ENCODE data around the gene NOG.

Gene NOG

DNA sequence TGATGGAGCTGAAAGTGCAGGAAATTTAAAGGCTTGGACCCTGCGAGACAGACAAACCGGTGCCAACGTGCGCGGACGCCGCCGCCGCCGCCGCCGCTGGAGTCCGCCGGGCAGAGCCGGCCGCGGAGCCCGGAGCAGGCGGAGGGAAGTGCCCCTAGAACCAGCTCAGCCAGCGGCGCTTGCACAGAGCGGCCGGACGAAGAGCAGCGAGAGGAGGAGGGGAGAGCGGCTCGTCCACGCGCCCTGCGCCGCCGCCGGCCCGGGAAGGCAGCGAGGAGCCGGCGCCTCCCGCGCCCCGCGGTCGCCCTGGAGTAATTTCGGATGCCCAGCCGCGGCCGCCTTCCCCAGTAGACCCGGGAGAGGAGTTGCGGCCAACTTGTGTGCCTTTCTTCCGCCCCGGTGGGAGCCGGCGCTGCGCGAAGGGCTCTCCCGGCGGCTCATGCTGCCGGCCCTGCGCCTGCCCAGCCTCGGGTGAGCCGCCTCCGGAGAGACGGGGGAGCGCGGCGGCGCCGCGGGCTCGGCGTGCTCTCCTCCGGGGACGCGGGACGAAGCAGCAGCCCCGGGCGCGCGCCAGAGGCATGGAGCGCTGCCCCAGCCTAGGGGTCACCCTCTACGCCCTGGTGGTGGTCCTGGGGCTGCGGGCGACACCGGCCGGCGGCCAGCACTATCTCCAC is at the start of gene NOG:
NOG (plus strand) TSS at position 54 of the 674 bp plus-strand sequence; CDS start at position 579, 525 bp downstream.
- H3K27me3 ChIP-seq, result peaks cover 0 to 39% (median 0%) of the 10 kb centered on the region in 11 experiments; a peak in 7 of 22 replicates

GRCh38 chr17:56545106-56545505 is 48.4 kb upstream of the NOG start:
- H3K27ac ChIP-seq, result no peak overlapping the region
- no peaks in the 10 kb centered on the region for H3K4me1 ChIP-seq
- no peaks in the 10 kb centered on the region for H3K27me3 ChIP-seq
- no peak overlapping the region for H3K4me3 ChIP-seq
- H3K9ac ChIP-seq, result no peak overlapping the region
- peaks cover 0 to 23% (median 8%) of the 10 kb centered on the region in 11 experiments; a peak in 8 of 22 replicates for H3K9me3 ChIP-seq (replicated peaks in 1 of 11)
- no peak overlapping the region for H3K4me2 ChIP-seq
- H3K36me3 ChIP-seq, result no peaks in the 10 kb centered on the region
- H4K20me1 ChIP-seq, result no peaks in the 10 kb centered on the region
- TF ChIP-seq Cebpa-rat (IDR thresholded peaks at IDR 0.05), result no peak

More for the DNA sequence above, at the start of gene NOG:
- no peak for TF ChIP-seq Cebpa-rat (IDR thresholded peaks at IDR 0.05)
- H3K4me3 ChIP-seq, result peak within 1 kb of the TSS; percentile 62 to 90 (median 79)
- peak within 1 kb of the TSS; percentile 60 to 96 (median 88) for H3K9ac ChIP-seq
- peaks cover 0 to 7% (median 0%) of the 10 kb centered on the region in 11 experiments; a peak in 3 of 22 replicates for H4K20me1 ChIP-seq
- no peaks in the 10 kb centered on the region for H3K36me3 ChIP-seq
- H3K4me2 ChIP-seq, result peak within 1 kb of the TSS; percentile 87 to 99 (median 95)
- H3K9me3 ChIP-seq (replicated peaks in 1 of 11), result no peaks in the 10 kb centered on the region
- peaks cover 26 to 53% (median 40%) of the 10 kb centered on the region in 10 experiments for H3K4me1 ChIP-seq
- peak within 1 kb of the TSS in 10 of 11 experiments; percentile 21 to 94 (median 91); a peak in 20 of 22 replicates for H3K27ac ChIP-seq

DNA sequence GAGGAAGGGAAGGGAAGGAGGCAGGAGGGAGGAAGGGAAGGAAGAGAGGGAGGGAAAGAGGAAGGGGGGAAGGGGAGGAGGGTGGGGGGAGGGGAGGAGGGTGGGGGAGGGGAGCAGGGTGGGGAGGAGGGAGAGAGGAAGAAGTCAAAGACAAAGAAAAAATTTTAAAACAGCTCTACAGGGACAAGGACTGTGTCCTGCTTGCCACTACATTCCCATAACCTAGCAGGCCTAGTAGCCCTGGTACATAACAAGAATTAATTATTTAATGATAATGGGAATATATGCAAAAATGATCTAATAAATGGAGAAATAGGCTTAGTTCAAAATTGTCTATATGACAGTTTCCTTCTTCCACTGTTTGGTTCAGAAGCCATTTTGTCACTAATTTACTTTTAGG is 47.6 kb upstream of the NOG start:
- H3K9ac ChIP-seq, result no peak overlapping the region

GRCh38 chr17:56548661-56549060 is 44.8 kb upstream of the NOG start:
- no peaks in the 10 kb centered on the region for H3K27me3 ChIP-seq
- peaks cover 24 to 53% (median 35%) of the 10 kb centered on the region in 11 experiments for H3K9me3 ChIP-seq (replicated peaks in 1 of 11)
- H3K4me2 ChIP-seq, result no peak overlapping the region
- H3K27ac ChIP-seq, result no peak overlapping the region
- H3K4me3 ChIP-seq, result no peak overlapping the region
- no peaks in the 10 kb centered on the region for H4K20me1 ChIP-seq
- H3K9ac ChIP-seq, result no peak overlapping the region
- no peaks in the 10 kb centered on the region for H3K4me1 ChIP-seq
- H3K36me3 ChIP-seq, result peaks cover 0 to 6% (median 0%) of the 10 kb centered on the region in 11 experiments; a peak in 1 of 22 replicates
- no peak for TF ChIP-seq Cebpa-rat (IDR thresholded peaks at IDR 0.05)

More for the DNA sequence above, 47.6 kb upstream of the NOG start:
- Histone ChIP-seq H3K4me3 (no peak overlapping the region), H3K4me2 (no peak overlapping the region), H4K20me1 (no peaks in the 10 kb centered on the region), H3K4me1 (no peaks in the 10 kb centered on the region), H3K27ac (no peak overlapping the region), H3K36me3 (no peaks in the 10 kb centered on the region), H3K27me3 (no peaks in the 10 kb centered on the region), H3K9me3 (replicated peaks in 1 of 11) (peaks cover 6 to 31% (median 14%) of the 10 kb centered on the region in 11 experiments; a peak in 20 of 22 replicates)
- TF ChIP-seq Cebpa-rat (IDR thresholded peaks at IDR 0.05), result no peak

GRCh38 chr17:56549501-56549900 is 44.0 kb upstream of the NOG start:
- Histone ChIP-seq H3K4me2 (no peak overlapping the region), H3K4me1 (no peaks in the 10 kb centered on the region), H3K27ac (no peak overlapping the region), H3K9me3 (replicated peaks in 1 of 11) (peaks cover 24 to 53% (median 35%) of the 10 kb centered on the region in 11 experiments), H3K27me3 (no peaks in the 10 kb centered on the region), H3K36me3 (peaks cover 0 to 6% (median 0%) of the 10 kb centered on the region in 11 experiments; a peak in 1 of 22 replicates), H3K4me3 (no peak overlapping the region), H4K20me1 (no peaks in the 10 kb centered on the region), H3K9ac (no peak overlapping the region)
- TF ChIP-seq Cebpa-rat (IDR thresholded peaks at IDR 0.05), result no peak

GRCh38 chr17:56557682-56558081 is 35.8 kb upstream of the NOG start:
- Histone ChIP-seq H3K4me2 (no peak overlapping the region), H3K36me3 (no peaks in the 10 kb centered on the region), H3K4me1 (no peaks in the 10 kb centered on the region), H3K27ac (no peak overlapping the region), H3K9ac (no peak overlapping the region), H3K4me3 (no peak overlapping the region), H3K27me3 (no peaks in the 10 kb centered on the region), H4K20me1 (no peaks in the 10 kb centered on the region), H3K9me3 (replicated peaks in 1 of 11) (peaks cover 7 to 29% (median 14%) of the 10 kb centered on the region in 11 experiments)
- TF ChIP-seq Cebpa-rat (IDR thresholded peaks at IDR 0.05), result no peak

DNA sequence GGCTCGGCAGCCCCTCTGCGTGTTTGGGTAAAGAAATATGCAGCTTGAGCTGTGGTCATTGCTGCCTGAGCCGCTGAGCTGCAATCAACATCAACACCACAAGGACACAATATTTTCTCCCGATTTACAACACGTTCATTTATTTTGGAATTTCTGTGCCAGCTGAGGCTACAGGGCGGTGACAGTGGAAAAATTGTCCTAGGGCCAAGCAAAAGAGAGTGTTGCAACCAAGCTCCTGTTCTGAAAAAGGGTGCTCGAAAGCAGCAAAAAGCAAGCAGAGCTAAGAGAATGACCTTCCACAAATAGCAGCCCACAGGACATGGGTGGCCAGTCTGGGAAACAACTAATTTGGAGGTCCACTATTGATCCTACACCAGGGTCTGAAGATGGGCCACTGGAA is 35.4 kb upstream of the NOG start:
- H3K9me3 ChIP-seq (replicated peaks in 1 of 11), result peaks cover 7 to 25% (median 12%) of the 10 kb centered on the region in 11 experiments; a peak in 21 of 22 replicates
- no peaks in the 10 kb centered on the region for H3K4me1 ChIP-seq
- H3K36me3 ChIP-seq, result no peaks in the 10 kb centered on the region
- no peak overlapping the region for H3K9ac ChIP-seq
- no peaks in the 10 kb centered on the region for H3K27me3 ChIP-seq
- no peak for TF ChIP-seq Cebpa-rat (IDR thresholded peaks at IDR 0.05)
- no peak overlapping the region for H3K4me2 ChIP-seq
- H3K27ac ChIP-seq, result no peak overlapping the region
- no peak overlapping the region for H3K4me3 ChIP-seq
- H4K20me1 ChIP-seq, result no peaks in the 10 kb centered on the region

- Histone ChIP-seq H3K27me3 (no peaks in the 10 kb centered on the region), H3K4me2 (no peak overlapping the region), H3K4me3 (no peak overlapping the region), H3K9ac (no peak overlapping the region), H4K20me1 (no peaks in the 10 kb centered on the region), H3K27ac (no peak overlapping the region), H3K4me1 (no peaks in the 10 kb centered on the region), H3K36me3 (no peaks in the 10 kb centered on the region), H3K9me3 (replicated peaks in 1 of 11) (no peaks in the 10 kb centered on the region; a peak in 1 of 22 replicates)
- TF ChIP-seq Cebpa-rat (IDR thresholded peaks at IDR 0.05), result no peak
Measured at GRCh38 chr17:56570199-56570598, 23.3 kb upstream of the NOG start.

- Histone ChIP-seq H3K36me3 (no peaks in the 10 kb centered on the region), H3K9me3 (replicated peaks in 1 of 11) (no peaks in the 10 kb centered on the region; a peak in 1 of 22 replicates), H3K9ac (no peak overlapping the region), H3K27me3 (no peaks in the 10 kb centered on the region), H3K4me3 (no peak overlapping the region), H3K4me1 (no peaks in the 10 kb centered on the region), H3K27ac (no peak overlapping the region), H3K4me2 (no peak overlapping the region), H4K20me1 (no peaks in the 10 kb centered on the region)
- TF ChIP-seq Cebpa-rat (IDR thresholded peaks at IDR 0.05), result no peak
Measured at GRCh38 chr17:56571456-56571855, 22.0 kb upstream of the NOG start.

Data from BLaER1 treated with 17β-estradiol and CSF1 and Interleukin-3, amounts not matched to agents 10 nM and 100 nM (cell line).